GM12873 (cell line): Measurements from ENCODE around the gene RHOH.

ENCODE experiments used
- TF ChIP-seq, protein P1 (sequence below): IDR thresholded peaks from 2 replicates; pipeline ENCODE4 v1.5.1; 2012; ENCODE audit warnings: low read depth, mild to moderate bottlenecking, moderate library complexity, low read length, control low read depth; ENCODE audit not compliant: insufficient read depth; ENCODE audit errors: missing control alignments

The RHOH gene

DNA sequence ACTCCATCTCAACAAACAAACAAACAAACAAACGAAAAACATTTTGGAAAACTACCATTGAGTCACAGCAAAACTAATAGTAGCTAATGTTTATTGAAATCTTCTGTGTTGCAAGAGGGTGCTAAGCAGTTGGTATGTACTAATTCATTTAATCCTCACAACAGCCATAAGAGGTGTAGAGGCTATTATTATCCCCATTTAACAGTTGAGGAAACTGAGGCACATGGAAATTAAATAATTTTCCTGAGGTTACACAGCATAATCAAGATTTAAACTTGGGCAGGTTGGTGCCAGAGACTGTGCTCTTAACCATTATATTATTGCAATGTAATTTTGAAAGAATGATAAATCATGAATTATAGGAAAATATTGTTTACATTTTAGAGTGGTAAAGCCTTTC lies 17.5 kb upstream of the RHOH start:
- TF ChIP-seq, protein P1, sequence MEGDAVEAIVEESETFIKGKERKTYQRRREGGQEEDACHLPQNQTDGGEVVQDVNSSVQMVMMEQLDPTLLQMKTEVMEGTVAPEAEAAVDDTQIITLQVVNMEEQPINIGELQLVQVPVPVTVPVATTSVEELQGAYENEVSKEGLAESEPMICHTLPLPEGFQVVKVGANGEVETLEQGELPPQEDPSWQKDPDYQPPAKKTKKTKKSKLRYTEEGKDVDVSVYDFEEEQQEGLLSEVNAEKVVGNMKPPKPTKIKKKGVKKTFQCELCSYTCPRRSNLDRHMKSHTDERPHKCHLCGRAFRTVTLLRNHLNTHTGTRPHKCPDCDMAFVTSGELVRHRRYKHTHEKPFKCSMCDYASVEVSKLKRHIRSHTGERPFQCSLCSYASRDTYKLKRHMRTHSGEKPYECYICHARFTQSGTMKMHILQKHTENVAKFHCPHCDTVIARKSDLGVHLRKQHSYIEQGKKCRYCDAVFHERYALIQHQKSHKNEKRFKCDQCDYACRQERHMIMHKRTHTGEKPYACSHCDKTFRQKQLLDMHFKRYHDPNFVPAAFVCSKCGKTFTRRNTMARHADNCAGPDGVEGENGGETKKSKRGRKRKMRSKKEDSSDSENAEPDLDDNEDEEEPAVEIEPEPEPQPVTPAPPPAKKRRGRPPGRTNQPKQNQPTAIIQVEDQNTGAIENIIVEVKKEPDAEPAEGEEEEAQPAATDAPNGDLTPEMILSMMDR = no peak

DNA sequence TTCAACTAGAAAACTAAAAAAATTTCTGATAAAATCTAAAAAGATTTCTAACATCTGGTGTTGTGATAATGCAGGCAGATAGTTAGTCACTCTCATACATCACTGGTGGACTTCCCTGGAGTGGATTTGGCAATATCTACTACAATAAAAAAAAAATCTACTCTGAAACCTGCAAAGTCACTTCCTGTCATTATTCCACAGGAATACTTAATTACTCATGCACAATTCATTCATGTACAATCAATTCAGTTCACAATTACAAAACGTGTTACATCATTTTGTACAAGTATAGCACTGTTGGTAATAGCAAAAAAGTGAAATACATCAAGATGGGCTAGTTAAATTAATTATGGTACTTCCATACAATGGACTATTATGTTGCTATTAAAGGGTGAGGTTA lies 16.5 kb upstream of the RHOH start:
- TF ChIP-seq, protein P1 = no peak

DNA sequence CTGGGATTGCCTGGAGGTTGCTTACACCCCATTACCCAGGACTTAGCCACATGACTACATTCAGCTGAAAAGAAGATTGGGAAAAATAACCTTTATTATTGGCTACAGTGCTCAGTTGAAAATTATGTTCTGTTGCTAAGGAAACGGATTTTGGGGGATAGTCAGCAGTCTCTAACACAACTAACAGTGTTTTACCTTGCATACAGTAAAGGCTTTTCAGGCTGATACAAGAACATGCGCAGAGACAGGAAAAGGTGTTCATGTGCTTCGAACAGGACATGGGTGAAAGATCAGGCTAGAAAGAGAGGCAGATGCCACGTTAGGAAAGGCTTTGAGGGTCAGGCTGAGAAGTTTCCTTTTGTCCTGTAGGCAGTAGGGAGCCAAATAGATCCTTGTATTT lies 14.8 kb upstream of the RHOH start:
- TF ChIP-seq, protein P1 = no peak

DNA sequence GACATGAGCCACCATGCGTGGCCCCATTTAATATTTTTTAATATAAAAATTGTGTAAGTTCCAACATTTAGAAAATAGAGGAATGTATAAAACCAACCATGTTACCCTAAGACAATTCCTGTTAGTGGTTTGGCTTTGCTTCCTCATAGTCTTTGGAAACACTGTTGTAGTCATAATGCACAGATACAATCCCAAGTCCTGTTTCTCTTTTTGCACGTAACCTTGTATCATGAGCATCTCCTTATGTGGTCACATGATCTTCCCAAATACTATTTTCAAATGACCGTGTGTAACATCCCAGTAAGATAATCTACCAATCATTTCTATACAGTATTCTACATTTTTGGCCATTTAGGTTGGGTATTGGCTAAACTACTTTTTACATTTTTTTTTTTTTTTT lies 13.9 kb upstream of the RHOH start:
- TF ChIP-seq, protein P1 = no peak

DNA sequence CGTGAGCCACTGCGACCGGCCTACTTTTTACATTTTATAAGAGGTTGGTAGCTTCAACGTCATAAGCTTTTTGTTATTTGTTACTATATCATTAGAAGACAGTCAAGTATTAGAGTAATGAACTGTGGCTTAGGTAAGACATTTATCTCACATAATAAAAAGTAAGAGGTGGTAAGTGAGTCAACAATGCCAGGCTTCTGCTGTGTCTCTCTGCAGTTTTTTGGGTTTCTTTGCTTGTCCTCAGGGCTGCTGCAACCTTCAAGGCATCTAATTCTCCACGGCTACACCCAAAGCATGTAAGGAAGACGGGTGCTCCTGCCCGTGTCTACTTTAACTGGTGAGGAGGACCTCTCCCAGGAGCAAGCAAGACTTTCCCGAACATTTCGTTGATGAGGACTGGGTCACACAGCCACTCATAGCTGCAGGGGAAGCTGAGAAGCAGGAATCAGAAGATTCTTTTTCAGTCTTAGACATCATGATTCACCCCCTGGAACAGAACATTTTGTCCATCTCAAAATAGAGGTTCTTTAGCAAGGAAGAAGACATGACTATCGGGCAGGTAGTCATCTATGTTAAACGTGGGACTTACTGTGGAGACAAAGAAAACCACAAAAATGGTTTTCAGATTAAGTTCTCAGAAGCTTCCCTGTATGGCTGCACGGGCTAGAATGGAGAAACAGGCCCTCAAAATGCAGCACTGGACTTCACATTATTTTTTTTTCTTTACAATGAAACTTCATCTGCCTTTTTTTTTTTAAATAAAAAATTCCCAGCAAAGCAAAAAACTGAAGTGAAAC lies 13.0 kb upstream of the RHOH start:
- TF ChIP-seq, protein P1 = no peak

DNA sequence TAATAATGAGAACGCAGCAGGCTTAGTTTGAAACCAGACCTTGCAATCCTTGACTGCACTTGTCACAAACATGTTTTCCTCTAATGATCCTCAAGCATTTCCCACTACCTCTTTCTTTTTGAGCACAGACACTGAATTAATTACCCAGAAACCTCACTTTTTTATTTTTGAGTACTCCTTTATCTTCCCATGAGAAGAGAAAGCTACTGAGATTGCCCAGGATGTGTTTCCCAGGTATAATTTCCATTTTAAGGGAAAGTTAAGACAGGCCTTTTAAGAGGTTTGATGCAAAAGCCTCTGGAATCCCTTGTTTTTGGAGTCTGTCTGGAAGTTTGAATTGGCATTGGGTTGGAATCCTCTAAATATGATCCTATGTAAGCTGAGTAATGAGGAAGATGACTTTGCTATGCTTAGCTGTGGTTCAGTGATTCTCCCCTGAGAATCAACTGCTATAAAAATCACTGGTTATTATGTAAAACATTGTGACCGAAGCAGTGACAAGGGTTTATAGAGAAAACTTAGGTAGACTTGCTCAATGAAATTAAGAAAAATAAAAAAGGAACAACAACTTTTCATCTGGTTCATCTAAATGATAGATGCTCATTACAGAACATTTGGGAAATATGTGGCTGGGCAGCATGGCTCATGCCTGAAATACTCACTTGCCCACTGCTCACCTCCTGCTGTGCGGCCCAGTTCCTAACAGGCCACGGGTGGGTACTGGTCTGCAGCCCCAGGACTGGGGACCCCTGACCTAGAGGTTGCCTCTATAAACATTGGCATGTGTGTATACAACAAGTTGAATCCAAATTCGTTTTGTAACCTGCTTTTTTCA lies 10.8 kb upstream of the RHOH start:
- TF ChIP-seq, protein P1 = no peak

DNA sequence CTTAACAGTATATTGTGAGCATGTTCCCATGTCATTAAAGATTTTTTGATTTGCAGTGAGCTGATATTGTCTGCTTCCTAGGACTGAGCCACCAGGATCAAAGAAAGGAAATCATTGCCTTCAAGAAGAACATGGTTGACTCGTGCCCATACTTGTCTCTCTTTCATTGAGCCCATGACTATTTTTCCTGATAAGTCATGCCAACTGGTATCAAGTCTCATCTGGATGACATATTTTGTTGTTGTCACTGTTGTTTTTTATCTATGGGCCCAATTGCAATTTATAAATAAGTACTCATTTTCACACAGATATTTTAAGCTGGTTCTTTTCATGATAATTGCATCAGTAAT lies 10.2 kb upstream of the RHOH start:
- TF ChIP-seq, protein P1 = no peak
